Choroid plexus epithelial cell (primary cell): ENCODE data around the gene SCN2B.

Experiments used
- DNase-seq: peaks from one replicate; pipeline ENCODE4 v3.0.0-alpha.2; 2010; ENCODE audit warnings: low read depth
- H3K4me3 ChIP-seq: 2 replicates; pipeline ENCODE4 v1.5.1; 2011; ENCODE audit warnings: low read depth, mild to moderate bottlenecking, control low read depth, low read length, moderate library complexity
- TF ChIP-seq, protein P1 (sequence below): conservative IDR thresholded peaks from 2 replicates; pipeline ENCODE4 v1.5.1; 2011; ENCODE audit warnings: low read depth, mild to moderate bottlenecking, control low read depth, inconsistent platforms, low read length, moderate library complexity

Gene SCN2B

GRCh38 chr11:118207079-118207478 lies 30.6 kb upstream of the SCN2B start:
- no peak for DNase-seq
- no peak overlapping the region for H3K4me3 ChIP-seq
- TF ChIP-seq, protein P1, sequence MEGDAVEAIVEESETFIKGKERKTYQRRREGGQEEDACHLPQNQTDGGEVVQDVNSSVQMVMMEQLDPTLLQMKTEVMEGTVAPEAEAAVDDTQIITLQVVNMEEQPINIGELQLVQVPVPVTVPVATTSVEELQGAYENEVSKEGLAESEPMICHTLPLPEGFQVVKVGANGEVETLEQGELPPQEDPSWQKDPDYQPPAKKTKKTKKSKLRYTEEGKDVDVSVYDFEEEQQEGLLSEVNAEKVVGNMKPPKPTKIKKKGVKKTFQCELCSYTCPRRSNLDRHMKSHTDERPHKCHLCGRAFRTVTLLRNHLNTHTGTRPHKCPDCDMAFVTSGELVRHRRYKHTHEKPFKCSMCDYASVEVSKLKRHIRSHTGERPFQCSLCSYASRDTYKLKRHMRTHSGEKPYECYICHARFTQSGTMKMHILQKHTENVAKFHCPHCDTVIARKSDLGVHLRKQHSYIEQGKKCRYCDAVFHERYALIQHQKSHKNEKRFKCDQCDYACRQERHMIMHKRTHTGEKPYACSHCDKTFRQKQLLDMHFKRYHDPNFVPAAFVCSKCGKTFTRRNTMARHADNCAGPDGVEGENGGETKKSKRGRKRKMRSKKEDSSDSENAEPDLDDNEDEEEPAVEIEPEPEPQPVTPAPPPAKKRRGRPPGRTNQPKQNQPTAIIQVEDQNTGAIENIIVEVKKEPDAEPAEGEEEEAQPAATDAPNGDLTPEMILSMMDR: no peak

GRCh38 chr11:118206391-118207031 lies 30.1 kb upstream of the SCN2B start:
- TF ChIP-seq, protein P1: no peak
- H3K4me3 ChIP-seq: no peak overlapping the region
- DNase-seq: no peak

GRCh38 chr11:118205606-118206378 lies 29.4 kb upstream of the SCN2B start:
- TF ChIP-seq, protein P1: no peak
- no peak overlapping the region for H3K4me3 ChIP-seq

GRCh38 chr11:118202599-118203422 lies 26.4 kb upstream of the SCN2B start:
- TF ChIP-seq, protein P1: no peak
- no peak for DNase-seq
- no peak overlapping the region for H3K4me3 ChIP-seq

More at GRCh38 chr11:118205606-118206378, 29.4 kb upstream of the SCN2B start:
- DNase-seq: no peak

- TF ChIP-seq, protein P1: no peak
These were observed 25.5 kb upstream of the SCN2B start for GRCh38 chr11:118201966-118202365.

GRCh38 chr11:118200901-118201680 lies 24.7 kb upstream of the SCN2B start:
- DNase-seq: no peak
- no peak overlapping the region for H3K4me3 ChIP-seq
- TF ChIP-seq, protein P1: no peak

More at GRCh38 chr11:118201966-118202365, 25.5 kb upstream of the SCN2B start:
- DNase-seq: no peak
- H3K4me3 ChIP-seq: no peak overlapping the region
